Keratinocyte (primary cell): ENCODE results near the gene FAM32A. TPM values are rescaled to one million over a fixed set of nuclear protein-coding genes. Genes with fewer than 3 reads are reported as not detected.

Experiments used
- DNase-seq: peaks from one replicate; pipeline ENCODE4 v3.0.0-alpha.2; 2011; ENCODE audit warnings: low read depth, missing footprints, low spot score
- FAIRE-seq: peaks from 2 replicates; lab custom pipeline; 2011; peaks lifted over from hg19 to GRCh38; lab: Jason Lieb, UNC
- H2AFZ ChIP-seq: 2 replicates; pipeline ENCODE4 v1.6.0; 2012; ENCODE audit warnings: low read length, control low read depth, inconsistent platforms; ENCODE audit not compliant: control insufficient read depth
- H3K27ac ChIP-seq: 2 replicates; pipeline ENCODE4 v1.5.1; 2011; ENCODE audit warnings: low read length; ENCODE audit not compliant: control insufficient read depth, insufficient read depth
- H3K27me3 ChIP-seq: 3 replicates; pipeline ENCODE4 v1.6.0; 2011; ENCODE audit warnings: low read length; ENCODE audit not compliant: control insufficient read depth, insufficient read depth; ENCODE audit errors: extremely low read depth
- H3K36me3 ChIP-seq, 2 experiments: 2 replicates in 1 of 2; 3 replicates in 1 of 2; pipeline ENCODE4 v1.5.1; 2011; ENCODE audit warnings: low read length in 2 of 2, mild to moderate bottlenecking in 1 of 2; ENCODE audit not compliant: control insufficient read depth in 2 of 2, insufficient read depth in 2 of 2; ENCODE audit errors: extremely low read depth in 1 of 2
- H3K4me1 ChIP-seq: 3 replicates; pipeline ENCODE4 v1.5.1; 2011; ENCODE audit warnings: low read length; ENCODE audit not compliant: control insufficient read depth, insufficient read depth; ENCODE audit errors: extremely low read depth
- H3K4me2 ChIP-seq: 3 replicates; pipeline ENCODE4 v1.6.0; 2011; ENCODE audit warnings: low read depth, low read length; ENCODE audit not compliant: control insufficient read depth, insufficient read depth; ENCODE audit errors: extremely low read depth
- H3K4me3 ChIP-seq, 3 experiments: fragments of 200-600 bp in 1 of 3; sonication (generic) in 1 of 3; 2 replicates in 2 of 3; 3 replicates in 1 of 3; pipeline ENCODE4 v1.5.1; 2011 to 2016; ENCODE audit warnings: low read length in 3 of 3, mild to moderate bottlenecking in 3 of 3, control low read depth in 2 of 3, inconsistent platforms in 1 of 3, low read depth in 1 of 3, mixed read lengths in 1 of 3, mixed run types in 1 of 3, moderate library complexity in 1 of 3; ENCODE audit not compliant: control insufficient read depth in 2 of 3, insufficient read depth in 2 of 3; ENCODE audit errors: extremely low read depth in 1 of 3
- H3K79me2 ChIP-seq: 2 replicates; pipeline ENCODE4 v1.6.0; 2012; ENCODE audit warnings: low read length; ENCODE audit not compliant: control insufficient read depth, insufficient read depth
- H3K9ac ChIP-seq: 3 replicates; pipeline ENCODE4 v1.6.0; 2011; ENCODE audit warnings: low read length; ENCODE audit not compliant: control insufficient read depth, insufficient read depth; ENCODE audit errors: extremely low read depth
- H3K9me1 ChIP-seq: 3 replicates; pipeline ENCODE4 v1.6.0; 2011; ENCODE audit warnings: low read length; ENCODE audit not compliant: control insufficient read depth, insufficient read depth; ENCODE audit errors: extremely low read depth
- H3K9me3 ChIP-seq: 2 replicates; pipeline ENCODE4 v1.5.1; 2012; ENCODE audit warnings: low read depth, low read length; ENCODE audit not compliant: control insufficient read depth
- H4K20me1 ChIP-seq: 3 replicates; pipeline ENCODE4 v1.6.0; 2011; ENCODE audit warnings: low read length; ENCODE audit not compliant: control insufficient read depth, insufficient read depth; ENCODE audit errors: extremely low read depth
- EZH2 ChIP-seq: IDR thresholded peaks from one replicate; pipeline ENCODE4 v1.6.1; 2012; ENCODE audit warnings: inconsistent platforms, mild to moderate bottlenecking, low read length, moderate library complexity
- dilution Hi-C: fragments of 300-500 bp; cut with MboI; formaldehyde crosslinking; loops from one replicate; pipeline ENCODE4 v1.7.0; 2020; ENCODE audit warnings: low sequenced_read_pairs; ENCODE audit not compliant: extremely low pct_ligation_motif_present
- polyA plus RNA-seq, 5 experiments: library from polyadenylated mRNA; depleted of rRNA in 3 of 5; stranded (reverse) in 3 of 5; stranded (forward) in 1 of 5; unstranded in 1 of 5; fragments of >200 nt; gene quantifications; 1 replicate in 1 of 5; 2 replicates in 3 of 5; 3 replicates in 1 of 5; pipeline versions ENCODE4 v1.2.1 to v1.2.3, GENCODE V29; 2011 to 2012; ENCODE audit warnings: missing spikeins in 2 of 5, low read depth in 1 of 5, low replicate concordance in 1 of 5
- TF ChIP-seq, protein P1 (sequence below), 3 experiments: IDR thresholded peaks in 1 of 3; conservative IDR thresholded peaks in 1 of 3; optimal IDR thresholded peaks in 1 of 3; 2 replicates in 2 of 3; 3 replicates in 1 of 3; pipeline versions ENCODE3 to v1.5.1; 2011; ENCODE audit warnings: low read length in 3 of 3, mild to moderate bottlenecking in 3 of 3, moderate library complexity in 2 of 3, control low read depth in 1 of 3, inconsistent platforms in 1 of 3; ENCODE audit not compliant: insufficient read depth in 2 of 3; ENCODE audit errors: extremely low read depth in 1 of 3

Gene FAM32A
- polyA plus RNA-seq, 1 donor (not counting 4 experiments of a cell fraction or from before 2014, with no cell fraction given), result 105 TPM

DNA sequence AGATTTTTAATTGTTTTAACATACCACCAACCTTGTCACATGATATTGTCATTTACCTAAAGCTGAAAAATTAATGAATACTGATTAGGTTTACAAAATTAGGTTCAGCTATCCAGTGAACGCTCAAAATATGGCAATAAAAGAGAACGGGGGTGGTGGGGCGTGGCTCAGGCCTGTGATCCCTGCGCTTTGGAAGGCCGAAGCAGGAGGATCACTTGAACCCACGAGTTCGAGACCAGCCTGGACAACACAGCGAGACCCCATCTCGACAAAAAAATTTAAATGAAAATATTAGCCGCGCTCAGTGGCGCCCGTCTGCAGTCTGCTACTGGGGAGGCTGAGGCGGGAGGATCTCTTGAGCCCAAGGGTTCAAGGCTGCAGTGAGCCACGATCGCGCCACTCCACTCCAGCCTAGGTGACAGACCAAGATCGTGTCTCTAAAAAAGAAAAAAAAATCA, 516 bp upstream of the FAM32A start:
- Histone ChIP-seq H2AFZ (peak overlapping the region; percentile 80), H3K9me1 (no peaks in the 10 kb centered on the region), H3K79me2 (peaks cover 34% of the 10 kb centered on the region), H3K9ac (peak overlapping the region; percentile 93), H3K27me3 (no peaks in the 10 kb centered on the region), H3K4me2 (peak overlapping the region; percentile 84), H3K36me3 (peaks cover 9 to 14% of the 10 kb centered on the region in 2 experiments), H4K20me1 (no peaks in the 10 kb centered on the region), H3K27ac (no peak overlapping the region), H3K4me1 (peaks cover 16% of the 10 kb centered on the region), H3K4me3 (peak overlapping the region; percentile 95 to 97 (median 96)), H3K9me3 (no peaks in the 10 kb centered on the region)
- TF ChIP-seq, protein P1, sequence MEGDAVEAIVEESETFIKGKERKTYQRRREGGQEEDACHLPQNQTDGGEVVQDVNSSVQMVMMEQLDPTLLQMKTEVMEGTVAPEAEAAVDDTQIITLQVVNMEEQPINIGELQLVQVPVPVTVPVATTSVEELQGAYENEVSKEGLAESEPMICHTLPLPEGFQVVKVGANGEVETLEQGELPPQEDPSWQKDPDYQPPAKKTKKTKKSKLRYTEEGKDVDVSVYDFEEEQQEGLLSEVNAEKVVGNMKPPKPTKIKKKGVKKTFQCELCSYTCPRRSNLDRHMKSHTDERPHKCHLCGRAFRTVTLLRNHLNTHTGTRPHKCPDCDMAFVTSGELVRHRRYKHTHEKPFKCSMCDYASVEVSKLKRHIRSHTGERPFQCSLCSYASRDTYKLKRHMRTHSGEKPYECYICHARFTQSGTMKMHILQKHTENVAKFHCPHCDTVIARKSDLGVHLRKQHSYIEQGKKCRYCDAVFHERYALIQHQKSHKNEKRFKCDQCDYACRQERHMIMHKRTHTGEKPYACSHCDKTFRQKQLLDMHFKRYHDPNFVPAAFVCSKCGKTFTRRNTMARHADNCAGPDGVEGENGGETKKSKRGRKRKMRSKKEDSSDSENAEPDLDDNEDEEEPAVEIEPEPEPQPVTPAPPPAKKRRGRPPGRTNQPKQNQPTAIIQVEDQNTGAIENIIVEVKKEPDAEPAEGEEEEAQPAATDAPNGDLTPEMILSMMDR (optimal IDR thresholded peaks at IDR 0.05 in 1 of 3, IDR thresholded peaks at IDR 0.05 in 1 of 3, conservative IDR thresholded peaks at IDR 0.05 in 1 of 3; ENCODE audit: extremely low read depth in 1 of 3, insufficient read depth in 2 of 3, low read length in 3 of 3), result no peak
- DNase-seq (no peak), FAIRE-seq (no peak)
- dilution Hi-C loops, result no loop called here

DNA sequence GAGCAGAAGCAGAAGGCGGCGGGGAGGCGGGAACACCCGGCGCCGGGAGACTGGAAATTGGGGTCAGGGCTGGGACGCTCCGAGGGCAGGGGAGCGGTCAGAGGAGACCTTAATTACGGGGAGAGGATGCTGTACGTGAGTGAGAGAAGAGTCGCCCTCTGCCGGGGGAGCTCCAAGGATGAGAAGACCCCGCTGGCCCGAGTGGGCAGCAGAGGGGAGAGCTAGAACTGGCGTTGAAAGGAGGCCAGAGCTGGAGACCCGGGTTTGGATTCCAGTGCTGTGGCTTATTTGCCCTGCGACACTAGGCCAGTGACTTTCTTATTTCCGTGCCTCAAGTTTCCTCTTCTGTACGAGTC, 536 bp downstream of the FAM32A start:
- Histone ChIP-seq H3K9ac (peak overlapping the region; percentile 93), H3K36me3 (peaks cover 14 to 24% of the 10 kb centered on the region in 2 experiments), H3K27ac (peak overlapping the region; percentile 86), H4K20me1 (no peaks in the 10 kb centered on the region), H3K27me3 (no peaks in the 10 kb centered on the region), H3K4me1 (peaks cover 10% of the 10 kb centered on the region), H3K4me3 (peak overlapping the region; percentile 95 to 97 (median 96)), H3K9me3 (no peaks in the 10 kb centered on the region), H3K4me2 (peak overlapping the region; percentile 92), H3K9me1 (no peaks in the 10 kb centered on the region), H3K79me2 (peaks cover 34% of the 10 kb centered on the region), H2AFZ (peak overlapping the region; percentile 81)
- TF ChIP-seq, protein P1 (optimal IDR thresholded peaks at IDR 0.05 in 1 of 3, IDR thresholded peaks at IDR 0.05 in 1 of 3, conservative IDR thresholded peaks at IDR 0.05 in 1 of 3; ENCODE audit: extremely low read depth in 1 of 3, insufficient read depth in 2 of 3, low read length in 3 of 3), result peak; percentile 30 to 59 (median 51)
- no peak for TF ChIP-seq EZH2
- no peak for DNase-seq
- dilution Hi-C loops, result no loop called here
- no peak for FAIRE-seq
